ENCODE results near the gene AEN.

DNA sequence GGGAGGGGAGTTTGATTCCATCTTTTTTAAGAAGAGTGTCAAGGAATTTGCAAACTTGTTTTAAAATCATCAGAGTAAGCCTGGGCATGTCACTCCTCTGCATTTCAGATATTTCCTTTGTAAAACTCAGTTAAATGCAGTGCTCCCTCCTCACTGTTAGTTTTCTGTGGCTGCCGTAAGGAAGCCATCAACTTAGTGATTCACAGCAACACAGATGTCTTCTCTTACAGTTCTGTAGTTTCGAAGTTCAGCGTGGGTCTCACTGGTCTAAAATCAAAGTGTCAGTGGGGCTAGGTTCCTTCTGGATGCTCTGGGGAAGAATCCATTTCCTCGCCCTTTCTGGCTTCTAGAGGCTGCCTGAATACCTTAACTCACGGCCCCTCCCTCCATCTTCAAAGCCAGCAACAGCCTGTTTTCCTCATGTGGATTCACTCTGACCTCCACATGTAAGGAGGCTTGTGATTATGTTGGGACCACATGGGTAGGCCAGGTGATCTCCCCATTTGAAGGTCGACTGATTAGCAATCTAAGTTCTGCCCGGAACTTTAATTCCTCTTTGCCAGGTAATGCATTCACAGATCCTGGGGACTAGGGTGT lies 30.1 kb downstream of the AEN start:
- TF ChIP-seq EZH2 (IDR thresholded peaks at IDR 0.05; ENCODE audit: borderline replicate concordance, low read length), result no peak
- TF ChIP-seq, protein P1, sequence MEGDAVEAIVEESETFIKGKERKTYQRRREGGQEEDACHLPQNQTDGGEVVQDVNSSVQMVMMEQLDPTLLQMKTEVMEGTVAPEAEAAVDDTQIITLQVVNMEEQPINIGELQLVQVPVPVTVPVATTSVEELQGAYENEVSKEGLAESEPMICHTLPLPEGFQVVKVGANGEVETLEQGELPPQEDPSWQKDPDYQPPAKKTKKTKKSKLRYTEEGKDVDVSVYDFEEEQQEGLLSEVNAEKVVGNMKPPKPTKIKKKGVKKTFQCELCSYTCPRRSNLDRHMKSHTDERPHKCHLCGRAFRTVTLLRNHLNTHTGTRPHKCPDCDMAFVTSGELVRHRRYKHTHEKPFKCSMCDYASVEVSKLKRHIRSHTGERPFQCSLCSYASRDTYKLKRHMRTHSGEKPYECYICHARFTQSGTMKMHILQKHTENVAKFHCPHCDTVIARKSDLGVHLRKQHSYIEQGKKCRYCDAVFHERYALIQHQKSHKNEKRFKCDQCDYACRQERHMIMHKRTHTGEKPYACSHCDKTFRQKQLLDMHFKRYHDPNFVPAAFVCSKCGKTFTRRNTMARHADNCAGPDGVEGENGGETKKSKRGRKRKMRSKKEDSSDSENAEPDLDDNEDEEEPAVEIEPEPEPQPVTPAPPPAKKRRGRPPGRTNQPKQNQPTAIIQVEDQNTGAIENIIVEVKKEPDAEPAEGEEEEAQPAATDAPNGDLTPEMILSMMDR (conservative IDR thresholded peaks at IDR 0.05 in 1 of 2, IDR thresholded peaks at IDR 0.05 in 1 of 2; ENCODE audit: extremely low read depth in 1 of 2, insufficient read depth in 1 of 2, low read depth in 1 of 2, low read length in 2 of 2), result no peak

All from mammary epithelial cell (primary cell).